B cell (primary cell): ENCODE results near the gene TCN2. TPM values are rescaled to one million over a fixed set of nuclear protein-coding genes. Genes with fewer than 3 reads are reported as not detected.

Experiments
- ATAC-seq: fragments of 200-7000 bp; cut with Tn5 transposase; one replicate; pipeline ENCODE4 v1.10.0; 2021; ENCODE audit warnings: low read depth, mild to moderate bottlenecking, moderate number of reproducible peaks, moderate library complexity
- CTCF ChIA-PET: fragments of 350-600 bp; sonication (Branson Sonifier 250); formaldehyde crosslinking; loops from one replicate; lab custom pipeline; 2021; ENCODE audit warnings: antibody characterized with exemption, inconsistent platforms; lab: Charles Lee
- POLR2A ChIA-PET: fragments of 350-600 bp; sonication (Branson Sonifier 250); formaldehyde crosslinking; loops from one replicate; lab custom pipeline; 2021; ENCODE audit warnings: antibody characterized with exemption; lab: Charles Lee
- DNase-seq: peaks from one replicate; pipeline ENCODE4 v3.0.0; 2013
- H2AFZ ChIP-seq: 2 replicates; pipeline ENCODE4 v1.6.1; 2012; ENCODE audit warnings: mild to moderate bottlenecking, low read depth, low read length; ENCODE audit not compliant: insufficient read depth, poor library complexity, severe bottlenecking
- H3K27ac ChIP-seq, 2 donors: 1 replicate in 1 of 2; 2 replicates in 1 of 2; pipeline ENCODE4 v1.5.1; 2012 to 2013; ENCODE audit warnings: low read length in 2 of 2, mild to moderate bottlenecking in 2 of 2, moderate library complexity in 1 of 2
- H3K27me3 ChIP-seq, 4 experiments: fragments of 200-600 bp in 1 of 4; sonication (generic) in 1 of 4; replicated peaks in 1 of 4; 1 replicate in 2 of 4; 2 replicates in 2 of 4; pipeline versions ENCODE4 v1.6.1 to v1.7.0; 2013 to 2016; ENCODE audit warnings: low read length in 3 of 4, mild to moderate bottlenecking in 2 of 4, mixed read lengths in 1 of 4, moderate library complexity in 1 of 4; ENCODE audit not compliant: insufficient read depth in 4 of 4, control insufficient read depth in 3 of 4; ENCODE audit errors: control extremely low read depth in 1 of 4
- H3K36me3 ChIP-seq, 2 experiments: replicated peaks in 1 of 2; 1 replicate in 1 of 2; 2 replicates in 1 of 2; pipeline versions ENCODE4 v1.6.1 to v1.7.1; 2013; ENCODE audit warnings: low read length in 1 of 2; ENCODE audit not compliant: insufficient read depth in 2 of 2, control insufficient read depth in 1 of 2; ENCODE audit errors: control extremely low read depth in 1 of 2, extremely low read depth in 1 of 2
- H3K4me1 ChIP-seq, 2 donors: fragments of 200-600 bp in 1 of 2; sonication (generic) in 1 of 2; 1 replicate in 1 of 2; 2 replicates in 1 of 2; pipeline versions ENCODE4 v1.5.1 to v1.6.1; 2013 to 2017; ENCODE audit warnings: low read length in 2 of 2; ENCODE audit not compliant: control insufficient read depth in 2 of 2, insufficient read depth in 2 of 2
- H3K4me2 ChIP-seq: replicated peaks from 2 replicates; pipeline ENCODE3; 2012; ENCODE audit warnings: mild to moderate bottlenecking, low read depth, low read length; ENCODE audit not compliant: poor library complexity, severe bottlenecking
- H3K4me3 ChIP-seq, 5 experiments: fragments of 200-600 bp in 1 of 5; sonication (generic) in 1 of 5; 1 replicate in 3 of 5; 2 replicates in 2 of 5; pipeline versions ENCODE4 v1.5.1 to v1.7.0; 2011 to 2016; ENCODE audit warnings: low read length in 4 of 5, mild to moderate bottlenecking in 4 of 5, low read depth in 2 of 5, control low read depth in 1 of 5, moderate library complexity in 1 of 5; ENCODE audit not compliant: insufficient read depth in 1 of 5; ENCODE audit errors: control extremely low read depth in 1 of 5, extremely low read depth in 1 of 5
- H3K79me2 ChIP-seq: fragments of 200-600 bp; sonication (generic); one replicate; pipeline ENCODE4 v1.6.0; 2016; ENCODE audit warnings: low read length; ENCODE audit not compliant: control insufficient read depth, insufficient read depth
- H3K9ac ChIP-seq: fragments of 200-600 bp; sonication (generic); 2 replicates; pipeline ENCODE4 v1.6.1; 2017; ENCODE audit warnings: mild to moderate bottlenecking, low read length, moderate library complexity
- H3K9me3 ChIP-seq, 3 donors: one replicate each; pipeline versions ENCODE4 v1.6.1 to v1.7.1; 2013; ENCODE audit warnings: low read length in 2 of 3; ENCODE audit not compliant: control insufficient read depth in 2 of 3, insufficient read depth in 1 of 3; ENCODE audit errors: control extremely low read depth in 1 of 3
- H4K20me1 ChIP-seq: 2 replicates; pipeline ENCODE4 v1.6.0; 2012; ENCODE audit warnings: mild to moderate bottlenecking, low read length; ENCODE audit not compliant: insufficient read depth, control insufficient read depth, poor library complexity, severe bottlenecking
- H3K27ac Mint-ChIP-seq: one replicate; pipeline ENCODE4 v1.8.0; 2021; ENCODE audit warnings: mixed read lengths
- H3K27me3 Mint-ChIP-seq: one replicate; pipeline ENCODE4 v1.8.0; 2021; ENCODE audit warnings: mixed read lengths
- H3K4me1 Mint-ChIP-seq: one replicate; pipeline ENCODE4 v1.8.0; 2021; ENCODE audit warnings: mixed read lengths
- H3K4me3 Mint-ChIP-seq: one replicate; pipeline ENCODE4 v1.8.0; 2021; ENCODE audit warnings: mixed read lengths
- H3K9me3 Mint-ChIP-seq: one replicate; pipeline ENCODE4 v1.8.0; 2022; ENCODE audit warnings: mixed read lengths; ENCODE audit not compliant: insufficient read depth
- EZH2 ChIP-seq: IDR thresholded peaks from 2 replicates; pipeline ENCODE4 v1.6.1; 2012; ENCODE audit warnings: borderline replicate concordance, low read depth, mild to moderate bottlenecking, moderate library complexity, low read length; ENCODE audit not compliant: insufficient read depth, poor library complexity, severe bottlenecking
- WGBS: methylation state at CpG from one replicate; pipeline ENCODE4 v1.1.5; 2013; ENCODE audit warnings: missing lambda C conversion rate; ENCODE audit not compliant: insufficient coverage; 5-methylcytosine and 5-hydroxymethylcytosine counted together
- intact Hi-C: fragments of 100-400 bp; cut with micrococcal nuclease; formaldehyde crosslinking; loops from one replicate; pipeline ENCODE4 v1.10.0; 2022
- polyA plus RNA-seq: library from polyadenylated mRNA; depleted of rRNA; stranded (reverse); fragments of >200 nt; gene quantifications from 2 replicates; pipeline ENCODE4 v1.2.3, GENCODE V29; 2012
- total RNA-seq, 2 donors: library from RNA; stranded (reverse); fragments of 120-200 nt in 1 of 2; gene quantifications; 1 replicate in 1 of 2; 2 replicates in 1 of 2; pipeline versions ENCODE4 v1.2.3 to v1.2.4, GENCODE V29; 2013 to 2022
- TF ChIP-seq, protein P1 (sequence below): fragments of 200-600 bp; IDR thresholded peaks from one replicate; pipeline ENCODE4 v1.8.0; 2022; ENCODE audit warnings: antibody characterized with exemption, mild to moderate bottlenecking

The TCN2 gene
- total and polyA plus RNA-seq, 2 donors (not counting 1 experiment from before 2014, with no cell fraction given): 0.37 to 0.40 TPM

DNA sequence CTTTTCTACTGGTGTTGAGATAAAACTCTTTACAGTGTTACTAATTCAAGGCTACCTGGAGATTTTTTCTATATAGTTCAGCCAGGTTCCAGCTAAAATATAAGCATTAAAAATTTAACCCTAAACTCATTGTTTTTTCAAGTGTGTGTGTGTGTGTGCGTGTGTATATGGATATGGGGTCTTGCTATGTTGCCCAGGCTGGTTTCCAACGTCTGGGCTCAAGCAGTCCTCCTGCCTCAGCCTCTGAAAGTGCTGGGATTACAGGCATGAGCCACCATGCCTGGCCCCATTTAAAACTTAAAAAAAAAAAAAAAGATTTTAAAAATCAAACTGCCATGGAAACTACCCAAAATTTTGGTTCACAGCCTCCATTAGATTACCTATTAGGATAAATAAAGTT, 10.8 kb upstream of the TCN2 start:
- Histone ChIP-seq H4K20me1 (peaks cover 2% of the 10 kb centered on the region), H3K4me3 (no peak overlapping the region), H3K9me3 (no peaks in the 10 kb centered on the region), H3K27ac (no peak overlapping the region), H2AFZ (no peak overlapping the region), H3K27me3 (peaks cover 0 to 2% (median under 1%) of the 10 kb centered on the region in 4 experiments), H3K9ac (no peak overlapping the region), H3K79me2 (peaks cover 8% of the 10 kb centered on the region), H3K36me3 (no peaks in the 10 kb centered on the region), H3K4me1 (peaks cover 4 to 7% of the 10 kb centered on the region in 2 donors), H3K4me2 (no peak overlapping the region)
- no CpG with 5 or more reads among the region's 2 CpGs for WGBS
- H3K4me1 Mint-ChIP-seq: no peaks in the 10 kb centered on the region
- TF ChIP-seq, protein P1, sequence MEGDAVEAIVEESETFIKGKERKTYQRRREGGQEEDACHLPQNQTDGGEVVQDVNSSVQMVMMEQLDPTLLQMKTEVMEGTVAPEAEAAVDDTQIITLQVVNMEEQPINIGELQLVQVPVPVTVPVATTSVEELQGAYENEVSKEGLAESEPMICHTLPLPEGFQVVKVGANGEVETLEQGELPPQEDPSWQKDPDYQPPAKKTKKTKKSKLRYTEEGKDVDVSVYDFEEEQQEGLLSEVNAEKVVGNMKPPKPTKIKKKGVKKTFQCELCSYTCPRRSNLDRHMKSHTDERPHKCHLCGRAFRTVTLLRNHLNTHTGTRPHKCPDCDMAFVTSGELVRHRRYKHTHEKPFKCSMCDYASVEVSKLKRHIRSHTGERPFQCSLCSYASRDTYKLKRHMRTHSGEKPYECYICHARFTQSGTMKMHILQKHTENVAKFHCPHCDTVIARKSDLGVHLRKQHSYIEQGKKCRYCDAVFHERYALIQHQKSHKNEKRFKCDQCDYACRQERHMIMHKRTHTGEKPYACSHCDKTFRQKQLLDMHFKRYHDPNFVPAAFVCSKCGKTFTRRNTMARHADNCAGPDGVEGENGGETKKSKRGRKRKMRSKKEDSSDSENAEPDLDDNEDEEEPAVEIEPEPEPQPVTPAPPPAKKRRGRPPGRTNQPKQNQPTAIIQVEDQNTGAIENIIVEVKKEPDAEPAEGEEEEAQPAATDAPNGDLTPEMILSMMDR: no peak
- TF ChIP-seq EZH2: no peak
- peaks cover 3% of the 10 kb centered on the region for H3K27me3 Mint-ChIP-seq
- POLR2A ChIA-PET: no interaction called here
- intact Hi-C loops: loop anchor here (10.0 kb wide), 1 partner anchor 201 kb away; the partner anchor contains the start of gene SEC14L2
- DNase-seq (no peak), ATAC-seq (no peak)
- no peak overlapping the region for H3K27ac Mint-ChIP-seq
- H3K9me3 Mint-ChIP-seq: no peaks in the 10 kb centered on the region
- CTCF ChIA-PET: no interaction called here
- H3K4me3 Mint-ChIP-seq: no peak overlapping the region

DNA sequence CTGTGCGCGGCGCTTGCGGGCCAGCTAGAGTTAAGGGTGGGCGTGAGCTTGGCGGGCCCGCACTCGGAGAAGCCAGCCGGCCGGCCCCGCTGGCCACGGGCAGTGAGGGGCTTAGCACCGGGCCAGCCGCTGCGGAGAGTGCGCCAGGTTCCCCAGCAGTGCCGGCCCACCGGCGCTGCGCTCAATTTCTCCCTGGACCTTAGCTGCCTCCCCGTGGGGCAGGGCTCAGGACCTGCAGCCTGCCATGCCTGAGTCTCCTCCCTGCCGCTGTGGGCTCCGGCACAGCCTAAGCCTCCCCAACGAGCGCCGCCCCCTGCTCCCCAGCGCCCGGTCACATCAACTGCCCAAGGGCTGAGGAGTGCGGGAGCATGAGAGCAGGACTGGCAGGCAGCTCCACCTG, 10.1 kb upstream of the TCN2 start:
- Histone ChIP-seq H3K4me1 (peaks cover 3 to 5% of the 10 kb centered on the region in 2 donors), H4K20me1 (no peaks in the 10 kb centered on the region), H3K79me2 (peaks cover 1% of the 10 kb centered on the region), H3K4me3 (no peak overlapping the region), H3K9me3 (no peaks in the 10 kb centered on the region), H3K36me3 (no peaks in the 10 kb centered on the region), H3K9ac (no peak overlapping the region), H3K27ac (no peak overlapping the region), H3K4me2 (no peak overlapping the region), H2AFZ (no peak overlapping the region), H3K27me3 (peaks cover 0 to 2% (median under 1%) of the 10 kb centered on the region in 4 experiments)
- POLR2A ChIA-PET: no interaction called here
- no peak for TF ChIP-seq EZH2
- TF ChIP-seq, protein P1: no peak
- ATAC-seq (no peak), DNase-seq (no peak)
- 94% methylated on average over 29 of the region's 29 CpGs for WGBS
- intact Hi-C loops: loop anchor here (10.0 kb wide), 1 partner anchor 202 kb away; the partner anchor contains the start of gene SEC14L2
- Mint-ChIP-seq H3K4me3 (no peak overlapping the region), H3K27ac (no peak overlapping the region), H3K9me3 (no peaks in the 10 kb centered on the region), H3K27me3 (peaks cover 3% of the 10 kb centered on the region), H3K4me1 (no peaks in the 10 kb centered on the region)
- CTCF ChIA-PET: no interaction called here
